A673 (cell line): ENCODE measurements around the gene ANXA11.

Experiments
- CTCF ChIP-seq: fragments of 300-800, 200-600 bp; sonication (generic); conservative IDR thresholded peaks from 2 replicates; pipeline ENCODE4 v1.5.1; 2017; ENCODE audit warnings: low read depth, mild to moderate bottlenecking, antibody characterized with exemption, low read length, moderate library complexity, mixed read lengths
- EZH2 ChIP-seq: fragments of 200-600 bp; sonication (generic); IDR thresholded peaks from 2 replicates; pipeline ENCODE4 v1.6.1; 2017; ENCODE audit warnings: borderline replicate concordance, low read depth, mild to moderate bottlenecking, mixed read lengths, antibody characterized with exemption, low read length; ENCODE audit not compliant: poor library complexity, severe bottlenecking

DNA sequence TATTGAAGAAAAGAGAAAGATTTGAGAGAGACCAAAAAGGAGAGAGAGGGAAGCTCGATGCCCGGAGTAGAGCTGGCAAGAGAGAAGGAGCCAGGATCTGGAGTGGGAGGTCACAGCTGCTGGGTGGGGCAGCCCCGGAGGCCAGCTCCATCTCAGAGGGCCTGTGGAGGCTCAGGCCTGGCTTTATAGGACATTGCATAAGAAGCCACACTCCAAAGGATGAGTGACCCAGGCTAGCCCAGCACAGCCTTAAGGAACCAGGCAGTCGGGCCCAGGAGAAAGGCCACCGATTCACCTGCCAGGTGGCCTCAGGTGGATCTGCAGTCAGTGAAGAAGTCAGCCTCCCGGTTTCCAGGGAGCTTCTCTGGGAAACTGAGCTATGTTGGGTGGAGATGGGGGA, 72.1 kb downstream of the ANXA11 start:
- TF ChIP-seq CTCF = no peak
- no peak for TF ChIP-seq EZH2
